A549 (cell line): ENCODE measurements around the gene CCDC85A. TPM values are rescaled to one million over a fixed set of nuclear protein-coding genes. Genes with fewer than 3 reads are reported as not detected.

Experiments
- ATAC-seq, 2 experiments: fragments of 200-7000 bp in 1 of 2; fragments of >200 bp in 1 of 2; cut with Nextera tagmentation in 1 of 2; cut with Tn5 transposase in 1 of 2; 3 replicates each; pipeline versions ENCODE4 v1.8.0 to v1.9.1; 2018 to 2020; ENCODE audit warnings: mild to moderate bottlenecking in 1 of 2, moderate library complexity in 1 of 2
- CTCF ChIA-PET: fragments of 300-600 bp; sonication (Branson Sonifier 250); formaldehyde crosslinking; extraction: SDS; loops from one replicate; lab custom pipeline; 2021; ENCODE audit warnings: antibody characterized with exemption, inconsistent platforms; lab: Yijun Ruan, JAX
- POLR2A ChIA-PET: fragments of 350-600 bp; formaldehyde crosslinking; extraction: SDS; loops from one replicate; lab custom pipeline; 2021; ENCODE audit warnings: antibody characterized with exemption, inconsistent platforms; lab: Yijun Ruan, JAX
- DNase-seq, 2 experiments: peaks; one replicate each; pipeline versions ENCODE4 v3.0.0 to v3.0.0-alpha.2; 2011 to 2016; ENCODE audit warnings: low read depth in 1 of 2, low spot score in 1 of 2
- FAIRE-seq: peaks from 2 replicates; lab custom pipeline; 2011; peaks lifted over from hg19 to GRCh38; lab: Jason Lieb, UNC
- H3K27ac ChIP-seq, 2 experiments: fragments of >200 bp; sonication (Bioruptor Twin); formaldehyde crosslinking; 3 replicates each; pipeline ENCODE4 v1.5.1; 2016 to 2017
- H3K4me1 ChIP-seq: fragments of >200 bp; sonication (Bioruptor Twin); formaldehyde crosslinking; 3 replicates; pipeline ENCODE4 v1.6.1; 2016
- H3K4me2 ChIP-seq: fragments of >200 bp; sonication (Bioruptor Twin); formaldehyde crosslinking; 3 replicates; pipeline ENCODE4 v1.6.1; 2016
- H3K4me3 ChIP-seq: fragments of >200 bp; sonication (Bioruptor Twin); formaldehyde crosslinking; 3 replicates; pipeline ENCODE4 v1.5.1; 2016
- H3K9me3 ChIP-seq: fragments of >200 bp; sonication (Bioruptor Twin); formaldehyde crosslinking; 3 replicates; pipeline ENCODE4 v1.6.1; 2016
- ATOH8 ChIP-seq: fragments of 250-450 bp; sonication (Bioruptor Pico); IDR thresholded peaks from 2 replicates; pipeline ENCODE4 v1.5.0; 2020; ENCODE audit warnings: low read depth, mild to moderate bottlenecking, moderate library complexity
- BCL3 ChIP-seq: fragments of >200 bp; sonication (Bioruptor Twin); formaldehyde crosslinking; IDR thresholded peaks from 3 replicates; pipeline ENCODE4 v1.6.1; 2016
- CHD4 ChIP-seq: fragments of 200-600 bp; sonication (generic); IDR thresholded peaks from 2 replicates; pipeline ENCODE4 v1.6.1; 2016; ENCODE audit warnings: antibody characterized with exemption, mild to moderate bottlenecking, borderline replicate concordance
- CTCF ChIP-seq: fragments of >200 bp; sonication (Bioruptor Twin); formaldehyde crosslinking; IDR thresholded peaks from 3 replicates; pipeline ENCODE4 v1.5.1; 2016
- E2F6 ChIP-seq: IDR thresholded peaks from 2 replicates; pipeline ENCODE4 v1.6.1; 2012; ENCODE audit warnings: low read depth, borderline replicate concordance
- ELK1 ChIP-seq: fragments of 150-350 bp; IDR thresholded peaks from 2 replicates; pipeline ENCODE4 v1.6.1; 2014; ENCODE audit warnings: low read depth, mild to moderate bottlenecking, low read length
- FOSL2 ChIP-seq, 2 experiments: fragments of 450-650 bp in 1 of 2; fragments of >200 bp in 1 of 2; sonication (Bioruptor Twin) in 1 of 2; formaldehyde crosslinking; IDR thresholded peaks; 2 replicates each; pipeline versions ENCODE4 v1.5.0 to v1.6.1; 2016 to 2020; ENCODE audit warnings: mild to moderate bottlenecking in 1 of 2, moderate library complexity in 1 of 2
- GATA3 ChIP-seq: IDR thresholded peaks from 2 replicates; pipeline ENCODE4 v1.6.1; 2012; ENCODE audit warnings: borderline replicate concordance
- HOXA7 ChIP-seq: fragments of 250-450 bp; sonication (Bioruptor Pico); IDR thresholded peaks from 2 replicates; pipeline ENCODE4 v1.5.0; 2020; ENCODE audit warnings: mild to moderate bottlenecking, moderate library complexity
- HOXB13 ChIP-seq: fragments of 250-450 bp; sonication (Bioruptor Pico); IDR thresholded peaks from 2 replicates; pipeline ENCODE4 v1.5.0; 2020; ENCODE audit warnings: low read depth, mild to moderate bottlenecking, moderate library complexity
- JUNB ChIP-seq: fragments of >200 bp; sonication (Bioruptor Twin); formaldehyde crosslinking; IDR thresholded peaks from 2 replicates; pipeline ENCODE4 v1.6.1; 2016
- KDM1A ChIP-seq: fragments of 200-600 bp; sonication (generic); IDR thresholded peaks from 2 replicates; pipeline ENCODE4 v1.6.1; 2016; ENCODE audit warnings: low read depth, mild to moderate bottlenecking
- NPAS2 ChIP-seq: fragments of 250-450 bp; sonication (Bioruptor Pico); IDR thresholded peaks from 2 replicates; pipeline ENCODE4 v1.8.0; 2022; ENCODE audit warnings: mild to moderate bottlenecking, moderate library complexity, borderline replicate concordance
- RARB ChIP-seq: fragments of 250-450 bp; sonication (Bioruptor Pico); IDR thresholded peaks from 2 replicates; pipeline ENCODE4 v1.8.0; 2021; ENCODE audit warnings: mild to moderate bottlenecking, moderate library complexity
- REST ChIP-seq: fragments of 200-600 bp; sonication (generic); IDR thresholded peaks from 2 replicates; pipeline ENCODE4 v1.6.1; 2016; ENCODE audit warnings: antibody characterized with exemption, mild to moderate bottlenecking, moderate library complexity
- ZNF302 ChIP-seq: fragments of 250-450 bp; sonication (Bioruptor Pico); IDR thresholded peaks from 2 replicates; pipeline ENCODE4 v1.9.0; 2021; ENCODE audit warnings: inconsistent platforms, mild to moderate bottlenecking, moderate library complexity
- WGBS: methylation state at CpG from one replicate; pipeline ENCODE4 v1.1.6; 2017; ENCODE audit errors: missing lambda C conversion rate; 5-methylcytosine and 5-hydroxymethylcytosine counted together
- polyA plus RNA-seq, 4 experiments: library from polyadenylated mRNA; depleted of rRNA in 3 of 4; stranded (reverse); fragments of >200 nt; fragmentation: RNase III in 1 of 4; extraction: RNeasy Plus Mini Kit Qiagen cat#74134 plus additional on column Dnase treatment in 1 of 4; gene quantifications; 2 replicates in 3 of 4; 3 replicates in 1 of 4; pipeline ENCODE4 v1.2.3, GENCODE V29; 2011 to 2017

The CCDC85A gene
- polyA plus RNA-seq, 2 of the 4 experiments (the other 2 are of a cell fraction) = 0.05 to 0.30 TPM

GRCh38 chr2:56333812-56334485, 150.2 kb downstream of the CCDC85A start:
- Histone ChIP-seq H3K4me3 (no peak overlapping the region), H3K4me2 (no peak overlapping the region), H3K4me1 (no peaks in the 10 kb centered on the region), H3K9me3 (no peaks in the 10 kb centered on the region), H3K27ac (no peak overlapping the region)
- DNase-seq (no peak), FAIRE-seq (no peak), ATAC-seq (no peak)
- WGBS = 32% methylated on average over 2 of the region's 2 CpGs
- CTCF ChIA-PET = no interaction called here
- no peak for TF ChIP-seq ELK1
- TF ChIP-seq CTCF = no peak
- TF ChIP-seq REST = no peak
- no peak for TF ChIP-seq BCL3
- TF ChIP-seq FOSL2 (IDR thresholded peaks at IDR 0.05) = no peak
- TF ChIP-seq FOSL2 (CRISPR knock-in tag; IDR thresholded peaks at IDR 0.05) = no peak
- no peak for TF ChIP-seq HOXB13
- TF ChIP-seq CHD4 = no peak
- POLR2A ChIA-PET = no interaction called here

GRCh38 chr2:56334622-56335021, 150.8 kb downstream of the CCDC85A start:
- CTCF ChIA-PET = no interaction called here
- POLR2A ChIA-PET = no interaction called here
- TF ChIP-seq JUNB = no peak
- TF ChIP-seq ATOH8 (CRISPR knock-in tag) = no peak
- no peak for TF ChIP-seq E2F6
- no peak for TF ChIP-seq FOSL2 (IDR thresholded peaks at IDR 0.05)
- TF ChIP-seq FOSL2 (CRISPR knock-in tag; IDR thresholded peaks at IDR 0.05) = no peak
- TF ChIP-seq GATA3 = no peak
- TF ChIP-seq CTCF = no peak
- no peak for TF ChIP-seq HOXA7
- TF ChIP-seq RARB (CRISPR knock-in tag) = no peak
- no peak for TF ChIP-seq NPAS2
- TF ChIP-seq ZNF302 (CRISPR knock-in tag) = no peak
- TF ChIP-seq BCL3 = no peak
- TF ChIP-seq KDM1A = no peak
- FAIRE-seq (no peak), DNase-seq (no peak), ATAC-seq (no peak)
- Histone ChIP-seq H3K4me1 (no peaks in the 10 kb centered on the region), H3K4me2 (no peak overlapping the region), H3K4me3 (no peak overlapping the region), H3K27ac (no peak overlapping the region), H3K9me3 (no peaks in the 10 kb centered on the region)
